Endothelial cell of umbilical vein (primary cell): ENCODE results near the gene HOXA3. TPM values are rescaled to one million over a fixed set of nuclear protein-coding genes. Genes with fewer than 3 reads are reported as not detected.

Experiments used
- BruUV-seq: library from RNA; stranded (reverse); fragments of 400-500 nt; replicated peaks from 2 replicates; lab custom pipeline; 2021; lab: Mats Ljungman, UMichigan
- CTCF ChIA-PET: fragments of 300-600, 350-600 bp; sonication (Branson Sonifier 250); formaldehyde crosslinking; loops from one replicate; lab custom pipeline; 2021; ENCODE audit warnings: antibody characterized with exemption, inconsistent platforms; lab: Charles Lee
- POLR2A ChIA-PET: fragments of 300-600, 350-600 bp; sonication (Branson Sonifier 250); formaldehyde crosslinking; loops from one replicate; lab custom pipeline; 2021; ENCODE audit warnings: antibody characterized with exemption, inconsistent platforms; lab: Charles Lee
- DNase-seq: peaks from one replicate; pipeline ENCODE4 v3.0.0-alpha.2; 2011; ENCODE audit warnings: low read depth, low spot score
- FAIRE-seq: peaks from 2 replicates; lab custom pipeline; 2011; peaks lifted over from hg19 to GRCh38; lab: Jason Lieb, UNC
- H2AFZ ChIP-seq: 2 replicates; pipeline ENCODE4 v1.6.0; 2012; ENCODE audit warnings: low read depth, low read length, control low read depth, inconsistent platforms
- H3K27ac ChIP-seq: 2 replicates; pipeline ENCODE4 v1.5.1; 2011; ENCODE audit warnings: low read depth, mild to moderate bottlenecking, control low read depth, low read length, moderate library complexity; ENCODE audit not compliant: insufficient read depth
- H3K27me3 ChIP-seq, 2 experiments: 2 replicates each; pipeline versions ENCODE4 v1.6.0 to v1.6.1; 2011; ENCODE audit warnings: low read length in 2 of 2, mixed read lengths in 1 of 2; ENCODE audit not compliant: control insufficient read depth in 2 of 2, insufficient read depth in 2 of 2
- H3K36me3 ChIP-seq, 2 experiments: 2 replicates in 1 of 2; 3 replicates in 1 of 2; pipeline ENCODE4 v1.5.1; 2011; ENCODE audit warnings: low read length in 2 of 2, mild to moderate bottlenecking in 1 of 2, moderate library complexity in 1 of 2; ENCODE audit not compliant: control insufficient read depth in 2 of 2, insufficient read depth in 2 of 2; ENCODE audit errors: extremely low read depth in 1 of 2
- H3K4me1 ChIP-seq: 3 replicates; pipeline ENCODE4 v1.5.1; 2011; ENCODE audit warnings: mild to moderate bottlenecking, low read length; ENCODE audit not compliant: control insufficient read depth, insufficient read depth; ENCODE audit errors: extremely low read depth
- H3K4me2 ChIP-seq: 2 replicates; pipeline ENCODE4 v1.6.1; 2011; ENCODE audit warnings: low read length, control low read depth, mixed read lengths; ENCODE audit not compliant: insufficient read depth
- H3K4me3 ChIP-seq, 3 experiments: fragments of 200-600 bp in 1 of 3; sonication (generic), shearing (Covaris generic) in 1 of 3; replicated peaks in 1 of 3; 2 replicates each; pipeline ENCODE4 v1.5.1; 2011 to 2016; ENCODE audit warnings: control low read depth in 3 of 3, low read length in 3 of 3, mild to moderate bottlenecking in 2 of 3, inconsistent platforms in 1 of 3, low read depth in 1 of 3, moderate library complexity in 1 of 3; ENCODE audit not compliant: insufficient read depth in 1 of 3
- H3K79me2 ChIP-seq: 2 replicates; pipeline ENCODE4 v1.6.0; 2012; ENCODE audit warnings: low read length, inconsistent platforms; ENCODE audit not compliant: control insufficient read depth, insufficient read depth
- H3K9ac ChIP-seq: replicated peaks from 2 replicates; pipeline ENCODE3; 2011; ENCODE audit warnings: low read length, control low read depth; ENCODE audit not compliant: insufficient read depth; ENCODE audit errors: extremely low read depth
- H3K9me1 ChIP-seq: replicated peaks from 3 replicates; pipeline ENCODE4 v1.6.0; 2011; ENCODE audit warnings: mild to moderate bottlenecking, low read length; ENCODE audit not compliant: control insufficient read depth, insufficient read depth; ENCODE audit errors: extremely low read depth
- H3K9me3 ChIP-seq: replicated peaks from 2 replicates; pipeline ENCODE4 v1.5.1; 2012; ENCODE audit warnings: low read length, inconsistent platforms; ENCODE audit not compliant: control insufficient read depth, insufficient read depth
- H4K20me1 ChIP-seq: replicated peaks from 2 replicates; pipeline ENCODE3; 2011; ENCODE audit warnings: mild to moderate bottlenecking, low read length; ENCODE audit not compliant: control insufficient read depth, insufficient read depth; ENCODE audit errors: extremely low read depth
- CTCF ChIP-seq, 2 donors: IDR thresholded peaks; 1 replicate in 1 of 2; 2 replicates in 1 of 2; pipeline ENCODE4 v1.5.1; 2011; ENCODE audit warnings: low read length in 2 of 2, mild to moderate bottlenecking in 2 of 2, moderate library complexity in 2 of 2, control low read depth in 1 of 2, inconsistent platforms in 1 of 2, low read depth in 1 of 2; ENCODE audit not compliant: insufficient read depth in 1 of 2; ENCODE audit errors: extremely low read depth in 1 of 2
- POLR2A ChIP-seq: IDR thresholded peaks from 2 replicates; pipeline ENCODE4 v1.6.1; 2012; ENCODE audit warnings: low read depth, mild to moderate bottlenecking, control low read depth, low read length
- POLR2AphosphoS5 ChIP-seq: IDR thresholded peaks from 2 replicates; pipeline ENCODE4 v1.6.1; 2012; ENCODE audit warnings: low read depth, mild to moderate bottlenecking, control low read depth, low read length, moderate library complexity; ENCODE audit not compliant: insufficient read depth
- dilution Hi-C: fragments of 300-500 bp; cut with MboI; formaldehyde crosslinking; loops from one replicate; pipeline ENCODE4 v1.15.0; 2019; ENCODE audit warnings: low sequenced_read_pairs; ENCODE audit not compliant: extremely low pct_ligation_motif_present
- intact Hi-C: fragments of 100-400 bp; cut with micrococcal nuclease; formaldehyde crosslinking; loops from one replicate; pipeline ENCODE4 v1.10.0; 2022
- polyA plus RNA-seq, 4 experiments: library from polyadenylated mRNA; depleted of rRNA in 3 of 4; stranded (reverse) in 3 of 4; unstranded in 1 of 4; fragments of >200 nt; gene quantifications; 2 replicates each; pipeline versions ENCODE4 v1.2.1 to v1.2.3, GENCODE V29; 2011 to 2012; ENCODE audit warnings: missing spikeins in 1 of 4
- total RNA-seq: library from RNA; stranded (reverse); gene quantifications from 2 replicates; pipeline ENCODE4 v1.2.3, GENCODE V29; 2021

The HOXA3 gene
- total and polyA plus RNA-seq, 2 donors (not counting 3 experiments of a cell fraction or from before 2014, with no cell fraction given) = 4.7 to 14.0 TPM

- DNase-seq (peak; percentile 90), FAIRE-seq (peak; percentile 59)
- TF ChIP-seq POLR2AphosphoS5 = no peak
- TF ChIP-seq POLR2A = peak; percentile 12
- TF ChIP-seq CTCF (IDR thresholded peaks at IDR 0.05; ENCODE audit: extremely low read depth in 1 of 2, insufficient read depth in 1 of 2, low read depth in 1 of 2, low read length in 2 of 2) = no peak
- peak overlapping the region; percentile 90 for H3K9ac ChIP-seq
- dilution Hi-C loops = no loop called here
- no TSS peak for BruUV-seq
- peaks cover 60% of the 10 kb centered on the region for H3K4me1 ChIP-seq
- no peaks in the 10 kb centered on the region for H3K9me1 ChIP-seq
- H3K27me3 ChIP-seq = no peaks in the 10 kb centered on the region
- peak overlapping the region; percentile 93 for H3K27ac ChIP-seq
- no peaks in the 10 kb centered on the region for H3K9me3 ChIP-seq
- ChIA-PET CTCF (interaction anchor here (0.5 to 9.6 kb wide), 18 partner anchors 8 to 1206 kb away, joined by 3 to 124 read pairs (median 4); partner anchors contain the start of genes HOXA5 and HOXA9), POLR2A (interaction anchor here (0.9 to 1.9 kb wide), 7 partner anchors 18 to 245 kb away, joined by 3 to 4 read pairs (median 3); partner anchors contain the start of genes HOXA5 and SKAP2)
- no peak overlapping the region for H2AFZ ChIP-seq
- H3K4me3 ChIP-seq = peak overlapping the region; percentile 80 to 92 (median 86)
- no peaks in the 10 kb centered on the region for H4K20me1 ChIP-seq
- H3K79me2 ChIP-seq = peaks cover 84% of the 10 kb centered on the region
- H3K4me2 ChIP-seq = peak overlapping the region; percentile 74
- H3K36me3 ChIP-seq = peaks cover 0 to 3% of the 10 kb centered on the region in 2 experiments
- intact Hi-C loops = no loop called here
These were observed 53.6 kb downstream of the HOXA3 start for GRCh38 chr7:27098578-27099451.
